GM18870 (cell line): Measurements from ENCODE around the gene MED26.

ENCODE experiments used
- ATAC-seq: cut with Tn5 transposase; IDR thresholded peaks from one replicate; pipeline ENCODE4 v1.9.1; 2021; ENCODE audit warnings: moderate library complexity; ENCODE audit not compliant: unreplicated experiment

MED26 gene

DNA sequence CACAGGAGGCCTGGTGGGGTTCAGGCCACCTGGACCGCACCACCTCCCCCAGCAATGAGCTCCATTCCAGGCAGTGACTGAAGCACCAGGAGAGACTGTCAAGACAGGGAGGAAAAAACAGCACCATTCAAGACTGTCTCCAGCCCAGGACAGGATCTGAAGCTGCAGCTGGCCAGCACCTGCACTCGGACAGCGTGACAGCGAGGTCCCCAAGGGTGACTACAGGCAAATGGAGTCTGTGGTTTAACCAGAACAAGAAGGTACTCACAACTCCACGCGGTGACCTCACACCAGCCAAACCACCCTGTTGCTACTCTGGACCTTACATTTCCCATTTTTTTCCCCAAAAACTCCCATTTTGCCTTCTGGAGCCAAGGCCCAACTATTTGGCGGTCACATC, 9.8 kb downstream of the MED26 start:
- no peak for ATAC-seq

DNA sequence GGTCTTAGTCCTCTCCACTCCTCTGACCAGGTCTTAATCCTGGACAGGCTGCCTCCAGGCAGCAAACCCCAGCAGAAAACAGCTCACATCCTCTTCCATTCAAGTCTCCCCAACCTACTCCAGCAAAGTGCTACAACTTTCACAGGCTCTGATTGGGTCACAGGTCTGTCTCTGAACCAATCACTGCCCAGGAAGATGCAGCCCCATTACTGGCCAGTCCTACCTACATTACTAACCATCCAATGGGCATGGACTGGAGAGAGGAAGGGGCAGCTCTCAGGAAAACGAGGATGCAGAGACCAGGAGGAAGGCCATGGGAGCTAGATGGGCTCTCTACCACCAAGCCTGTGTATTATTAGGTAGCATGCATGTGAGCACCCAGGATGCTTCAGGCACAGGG, 12.2 kb downstream of the MED26 start:
- ATAC-seq: no peak

DNA sequence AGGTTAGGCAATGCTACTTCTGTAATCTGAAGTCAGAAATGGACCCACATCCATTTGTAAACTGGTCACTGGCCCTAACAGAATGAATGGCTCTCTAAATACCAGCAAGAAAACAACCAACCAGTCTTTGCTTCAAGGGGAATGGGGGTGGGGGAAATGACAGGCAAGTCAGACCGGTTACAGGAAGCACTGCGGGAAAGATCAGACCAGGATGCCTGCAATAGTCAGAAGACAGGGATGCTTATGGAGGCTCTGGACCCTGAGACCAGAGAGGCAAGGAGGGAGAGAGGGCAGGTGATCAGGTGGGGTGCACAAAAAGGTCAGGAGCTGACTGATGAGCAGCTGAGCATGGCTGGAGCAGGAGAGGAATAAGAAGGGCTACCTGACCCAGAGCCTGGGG, 13.1 kb downstream of the MED26 start:
- no peak for ATAC-seq

DNA sequence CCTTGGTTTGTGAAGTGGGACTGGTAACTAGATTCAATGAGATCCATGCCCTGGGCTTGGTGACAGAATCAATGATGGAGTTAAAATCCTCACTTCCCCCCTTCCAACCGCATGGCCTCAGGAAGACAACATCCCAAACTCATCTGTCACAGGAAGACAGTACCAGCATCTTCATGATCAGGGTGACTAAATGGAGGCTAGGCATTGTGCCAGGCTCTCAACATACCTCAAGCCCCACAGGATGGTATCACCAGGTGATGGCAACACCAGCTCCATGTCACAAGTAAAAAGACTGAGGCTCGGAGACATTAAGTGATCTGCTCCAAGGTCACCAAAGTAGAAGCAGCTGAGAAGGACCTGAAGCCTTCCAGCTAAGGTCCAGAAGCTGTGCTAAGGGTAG, 14.2 kb downstream of the MED26 start:
- no peak for ATAC-seq

DNA sequence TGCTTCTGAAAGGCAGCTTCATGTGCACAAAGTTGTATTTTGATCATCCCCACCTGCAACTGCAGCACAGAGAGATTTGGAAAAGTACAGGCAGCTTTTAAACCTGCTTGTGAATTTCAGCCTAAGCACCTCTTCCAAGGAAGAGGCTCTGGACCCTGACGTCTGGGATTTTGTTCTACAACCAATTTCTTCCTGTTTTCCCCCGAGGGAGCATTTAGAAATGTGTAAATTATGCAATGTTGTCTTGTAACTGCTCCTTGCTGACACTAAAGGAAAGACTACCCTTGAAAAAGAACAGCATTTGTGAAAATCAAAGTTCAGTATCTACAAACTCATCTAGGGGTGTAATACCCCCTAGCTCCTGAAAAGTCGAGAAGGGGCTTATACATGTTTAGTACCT, 15.4 kb downstream of the MED26 start:
- no peak for ATAC-seq

DNA sequence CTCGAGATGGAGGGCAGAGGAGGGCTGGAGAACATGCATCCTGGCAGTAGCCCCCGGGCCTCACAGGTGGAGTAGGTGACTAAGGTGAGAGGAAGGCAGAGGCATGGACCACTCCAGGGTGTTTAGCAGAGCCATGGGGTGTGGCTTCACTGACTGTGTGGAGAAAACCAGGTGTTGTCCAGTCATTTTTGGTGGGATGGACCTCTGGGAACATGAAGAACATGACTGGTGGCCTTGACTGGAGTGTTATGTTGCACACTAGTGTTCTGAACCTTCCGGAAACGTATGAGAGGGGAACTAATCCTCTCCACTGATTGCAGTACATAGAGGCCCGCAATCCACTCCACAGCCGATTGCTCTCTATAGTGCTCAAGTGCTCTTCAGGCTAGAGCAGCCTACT, 16.9 kb downstream of the MED26 start:
- ATAC-seq: no peak

DNA sequence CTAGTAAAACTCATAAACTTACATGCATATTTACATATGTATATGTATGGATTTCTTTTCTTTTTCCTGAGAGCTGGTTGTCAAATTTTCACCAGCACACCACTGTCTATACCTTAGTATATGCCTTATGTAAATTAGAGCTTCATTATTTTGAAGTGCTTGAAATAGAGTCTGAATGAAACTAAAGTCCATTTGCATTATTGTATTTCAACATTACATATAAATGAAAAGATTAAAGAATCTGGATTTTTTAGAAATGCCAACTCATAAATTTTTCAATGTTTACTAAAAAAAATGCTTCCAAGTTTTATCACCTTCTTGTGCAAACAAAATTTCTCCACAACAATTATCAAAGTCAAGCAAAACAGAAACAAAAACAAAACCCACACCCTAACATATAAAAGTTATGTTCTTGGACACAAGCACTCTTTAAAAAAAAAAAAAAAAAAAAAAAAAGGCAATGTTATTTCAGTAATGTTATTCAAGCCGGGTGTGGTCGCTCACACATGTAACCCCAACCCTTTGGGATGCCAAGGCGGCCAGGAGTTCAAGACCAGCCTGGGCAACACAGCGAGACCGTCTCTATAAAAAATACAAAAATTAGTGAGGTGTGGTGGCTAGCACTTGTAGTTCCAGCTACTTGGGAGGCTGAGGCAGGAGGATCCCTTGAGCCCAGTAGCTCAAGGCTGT, 18.3 kb downstream of the MED26 start:
- ATAC-seq: no peak

DNA sequence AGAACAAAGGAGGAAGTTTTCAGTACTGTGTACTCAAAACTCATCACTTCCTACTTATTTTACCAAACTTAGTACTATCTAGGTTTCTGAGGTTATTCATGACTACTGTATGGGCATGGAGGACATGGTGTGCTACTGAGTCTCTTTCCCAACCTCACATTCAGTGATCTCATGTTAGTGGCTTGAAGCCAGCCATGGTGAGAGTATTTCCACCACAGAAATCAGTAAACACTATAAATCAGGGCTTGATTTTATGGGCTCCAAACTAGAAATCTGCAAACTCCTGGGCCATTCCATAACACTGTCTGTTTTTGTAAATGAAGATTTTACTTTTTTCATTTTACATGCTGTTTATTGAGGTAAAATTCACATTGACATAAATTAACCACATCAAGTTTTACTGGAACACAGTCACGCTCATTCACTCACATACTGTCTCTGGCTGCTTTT, 19.7 kb downstream of the MED26 start:
- no peak for ATAC-seq

DNA sequence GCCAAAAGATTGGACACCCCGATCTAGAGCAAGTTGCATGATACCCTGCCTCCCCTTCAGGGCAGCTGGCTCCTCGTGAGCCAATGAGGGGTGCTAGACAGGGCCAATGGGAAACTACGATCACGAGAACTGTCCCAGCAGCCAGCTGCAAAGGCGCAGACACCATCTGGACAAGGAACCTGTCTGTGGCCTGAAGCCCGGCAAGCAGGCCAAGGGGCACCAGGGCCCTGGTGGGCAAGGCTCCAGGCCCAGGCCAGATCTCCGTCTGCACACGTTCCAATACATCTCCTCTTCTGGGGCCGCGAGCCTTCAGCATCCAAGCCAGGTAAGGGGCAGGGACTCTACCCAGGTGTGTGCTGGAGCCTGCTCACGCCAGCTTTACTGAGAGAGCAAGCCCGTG, 20.2 kb downstream of the MED26 start:
- ATAC-seq: no peak

DNA sequence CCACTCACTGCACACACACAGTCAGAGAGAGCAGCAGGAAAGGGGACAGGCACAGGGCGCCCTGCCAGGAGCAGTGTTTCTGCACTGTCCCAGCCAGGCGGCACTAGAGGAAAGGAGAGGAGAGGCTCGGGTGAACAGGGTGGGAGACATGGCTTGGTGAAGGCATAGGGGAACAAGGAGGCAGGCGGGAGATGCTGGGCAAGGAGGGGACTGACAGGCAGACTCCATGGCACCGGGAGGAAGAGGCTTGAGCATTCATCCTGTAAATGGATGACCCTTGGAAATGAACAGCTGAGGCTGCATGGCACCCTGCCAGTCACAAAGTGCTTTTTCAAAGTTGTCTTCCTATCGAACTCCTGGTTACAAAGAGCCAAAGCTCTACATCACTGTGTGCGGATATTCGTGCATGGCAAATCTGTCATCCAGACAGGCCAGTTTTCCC, 22.4 kb downstream of the MED26 start:
- ATAC-seq: no peak

DNA sequence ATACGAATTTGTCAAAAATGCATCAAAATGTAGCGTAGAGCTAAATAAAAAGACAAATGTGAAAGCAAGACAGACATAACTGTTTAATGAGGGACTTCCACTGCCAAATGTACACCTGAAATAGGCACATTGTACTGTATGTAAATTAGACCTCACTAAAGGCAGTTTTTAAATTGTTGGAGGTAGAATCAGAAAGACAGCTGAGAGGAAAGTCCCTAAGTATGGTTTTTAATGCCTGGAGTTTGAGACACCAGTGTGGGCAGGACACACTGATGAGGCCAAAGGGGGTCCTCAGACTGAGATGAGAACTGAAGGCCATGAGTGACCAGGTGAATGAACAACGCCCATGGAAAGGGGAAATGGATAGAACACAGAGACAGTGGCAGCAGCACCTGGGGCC, 22.9 kb downstream of the MED26 start:
- ATAC-seq: no peak

DNA sequence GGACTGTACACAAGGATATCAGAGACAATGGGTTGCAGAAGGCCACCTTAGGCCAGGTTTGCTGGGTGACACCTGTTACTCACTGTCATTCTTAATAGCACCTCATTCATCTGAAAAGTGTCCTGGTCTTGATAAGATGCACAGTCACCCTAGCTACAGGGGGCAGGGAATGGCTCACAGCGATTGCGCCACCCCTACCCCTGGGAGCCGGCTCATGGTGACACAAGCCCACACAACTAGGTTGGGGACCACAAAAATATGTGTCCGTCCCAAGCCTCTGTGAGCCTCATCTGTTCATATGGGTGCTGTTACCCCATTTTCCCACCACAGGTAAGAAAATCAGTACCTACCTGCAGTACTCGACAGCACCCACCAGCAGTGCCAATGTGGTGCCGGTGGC, 23.4 kb downstream of the MED26 start:
- ATAC-seq: no peak

DNA sequence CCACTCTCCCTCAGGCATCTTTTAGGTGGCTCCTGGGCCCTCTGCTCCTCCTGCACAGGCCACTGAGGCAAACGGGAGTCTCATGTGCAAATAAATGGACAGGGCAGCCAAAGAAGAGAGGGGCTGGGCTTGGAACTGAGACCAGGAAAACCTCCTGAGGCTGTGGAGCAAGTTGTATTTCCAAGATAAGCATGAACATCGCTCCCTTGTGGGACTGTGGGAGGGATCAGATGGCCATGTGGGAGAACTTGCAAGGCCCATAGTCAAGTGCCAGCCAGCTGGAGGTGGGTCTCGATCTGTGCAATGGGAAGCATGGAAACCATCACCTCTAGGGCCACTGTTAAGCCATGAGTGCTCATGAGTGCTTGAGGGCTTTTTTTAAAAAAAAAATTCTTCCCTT, 24.9 kb downstream of the MED26 start:
- ATAC-seq: no peak

DNA sequence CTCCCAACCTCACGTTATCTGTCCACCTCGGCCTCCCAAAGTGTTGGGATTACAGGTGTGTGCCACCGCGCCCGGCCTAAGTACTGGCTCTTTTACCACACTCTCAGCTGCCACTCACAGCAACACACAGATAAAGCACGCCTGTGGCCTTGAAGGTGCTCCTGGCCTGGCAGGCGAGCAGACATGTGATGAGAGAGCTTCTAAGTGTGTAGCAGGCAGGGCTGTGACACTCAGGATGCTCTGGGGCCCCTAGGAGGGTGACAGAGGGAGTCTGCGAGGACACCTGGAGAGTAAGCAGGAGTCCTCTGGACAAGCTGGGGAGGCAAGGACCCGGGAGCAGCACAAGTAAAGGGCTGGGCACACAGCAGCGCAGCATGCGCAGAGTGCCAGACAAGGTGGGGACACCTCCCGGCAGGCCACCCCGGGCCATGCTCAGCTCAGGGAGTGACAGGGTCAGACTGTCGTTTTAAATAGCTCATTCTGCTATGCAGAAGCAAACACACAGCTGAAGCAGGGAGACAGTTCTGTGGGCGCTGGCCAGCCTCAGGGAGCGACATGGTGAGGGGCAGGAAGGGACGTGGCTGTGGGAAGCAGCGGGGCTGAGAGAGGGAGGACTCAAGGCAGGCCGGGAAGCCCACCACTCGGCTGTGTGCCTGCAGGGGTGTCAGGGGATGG, 26.5 kb downstream of the MED26 start:
- no peak for ATAC-seq

DNA sequence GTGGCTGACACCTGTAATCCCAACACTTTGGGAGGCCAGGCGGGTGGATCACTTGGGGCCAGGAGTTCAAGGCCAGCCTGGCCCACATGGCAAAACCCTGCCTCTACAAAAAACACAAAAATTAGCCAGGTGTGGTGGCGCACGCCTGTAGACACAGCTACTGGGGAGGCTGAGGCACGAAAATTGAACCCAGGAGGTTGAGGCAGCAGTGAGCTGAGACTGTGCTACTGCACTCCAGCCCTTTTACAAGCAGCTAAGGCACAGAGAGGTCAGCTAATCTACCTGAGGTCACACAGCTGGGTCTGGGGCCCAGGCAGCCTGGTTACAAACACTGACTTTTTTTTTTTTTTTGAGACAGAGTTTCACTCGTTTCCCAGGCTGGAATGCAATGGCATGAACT, 27.2 kb downstream of the MED26 start:
- ATAC-seq: no peak

DNA sequence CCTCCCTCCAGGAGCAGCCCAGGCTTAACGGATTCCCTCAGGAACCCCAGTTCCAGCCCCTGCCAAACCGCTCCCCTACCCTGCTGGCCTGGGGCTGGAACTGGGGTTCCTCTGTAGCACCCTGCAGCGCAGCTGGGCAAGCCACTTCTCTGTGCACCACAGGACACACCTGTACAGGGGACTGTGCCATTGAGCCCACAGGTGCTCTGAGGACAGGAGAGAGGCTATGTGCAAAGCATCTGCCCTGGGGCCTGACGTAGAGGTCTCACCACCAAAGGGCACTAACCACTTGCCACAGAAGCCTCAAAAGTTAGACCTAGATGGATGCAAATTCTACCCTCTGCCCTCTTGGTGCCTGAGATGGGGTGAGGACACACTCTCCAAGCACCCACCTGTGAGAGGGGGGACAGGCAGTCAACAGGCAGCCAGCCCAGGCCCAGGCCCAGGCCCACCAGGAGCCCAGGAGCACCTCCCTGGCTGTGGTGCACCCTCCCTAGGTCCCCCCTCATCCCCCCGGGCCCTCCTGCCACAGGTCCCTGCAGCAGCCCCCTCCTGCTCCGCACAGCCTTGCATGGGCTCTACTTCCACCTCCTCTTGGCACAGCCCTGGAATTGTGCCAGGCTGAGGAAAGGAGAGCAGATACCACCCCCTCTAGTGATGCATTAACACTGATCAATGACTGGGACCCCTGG, 28.2 kb downstream of the MED26 start:
- no peak for ATAC-seq

DNA sequence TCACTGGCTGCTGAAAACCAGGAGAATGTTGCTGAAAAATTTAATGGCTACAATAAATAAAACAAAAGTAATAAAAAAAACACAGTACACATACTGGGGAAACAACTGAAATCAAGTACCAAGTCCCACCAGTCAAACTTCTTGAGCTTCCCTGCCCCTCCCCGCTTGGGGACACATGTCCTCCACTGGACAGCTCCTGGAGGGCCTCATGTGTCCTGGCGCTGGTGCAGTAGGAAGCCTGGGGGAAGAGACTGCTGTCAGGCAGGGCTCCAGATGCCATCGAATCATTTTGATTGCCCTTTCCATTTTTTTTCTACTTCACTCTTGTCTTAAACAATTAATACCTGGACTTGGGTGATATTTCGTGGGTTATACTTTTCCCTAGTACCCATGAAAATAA, 29.2 kb downstream of the MED26 start:
- ATAC-seq: no peak

DNA sequence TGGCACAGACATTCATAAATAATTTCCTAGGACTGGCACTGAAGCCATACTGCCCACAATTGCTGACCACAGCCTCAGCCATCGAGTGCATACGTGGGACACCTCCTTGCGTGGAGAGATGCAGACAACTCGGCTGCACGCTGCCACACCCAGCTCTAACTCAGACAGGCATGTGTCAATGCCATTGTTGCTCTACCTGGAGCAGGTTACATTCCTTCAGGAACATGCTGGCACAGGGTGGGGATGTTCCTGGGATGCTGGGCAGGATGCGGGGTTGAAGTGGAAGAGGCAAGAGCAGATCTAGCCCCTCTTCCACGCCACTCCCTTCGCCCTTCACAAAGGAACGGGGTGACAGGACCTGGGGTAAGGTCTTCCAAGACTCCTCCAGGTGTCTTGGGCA, 31.6 kb downstream of the MED26 start:
- no peak for ATAC-seq

DNA sequence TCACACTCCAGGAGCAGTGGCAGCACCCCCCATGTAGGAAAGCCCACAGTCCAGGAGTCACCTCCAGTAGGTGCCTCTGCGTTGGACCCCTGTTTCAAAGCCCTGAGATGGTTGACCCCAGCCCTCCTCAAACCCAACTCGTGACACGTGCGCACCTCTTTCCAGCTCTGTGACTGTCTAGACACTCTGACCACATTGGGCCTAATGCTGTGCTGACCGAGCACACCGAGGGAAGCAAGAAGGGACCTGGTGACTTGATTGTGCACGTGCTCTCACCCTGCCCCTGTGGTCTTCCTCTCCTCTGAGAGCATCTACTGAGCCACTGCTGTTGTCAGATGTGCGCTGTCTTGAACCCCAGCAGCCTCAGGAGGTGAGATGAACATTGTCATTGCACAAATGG, 32.9 kb downstream of the MED26 start:
- no peak for ATAC-seq

DNA sequence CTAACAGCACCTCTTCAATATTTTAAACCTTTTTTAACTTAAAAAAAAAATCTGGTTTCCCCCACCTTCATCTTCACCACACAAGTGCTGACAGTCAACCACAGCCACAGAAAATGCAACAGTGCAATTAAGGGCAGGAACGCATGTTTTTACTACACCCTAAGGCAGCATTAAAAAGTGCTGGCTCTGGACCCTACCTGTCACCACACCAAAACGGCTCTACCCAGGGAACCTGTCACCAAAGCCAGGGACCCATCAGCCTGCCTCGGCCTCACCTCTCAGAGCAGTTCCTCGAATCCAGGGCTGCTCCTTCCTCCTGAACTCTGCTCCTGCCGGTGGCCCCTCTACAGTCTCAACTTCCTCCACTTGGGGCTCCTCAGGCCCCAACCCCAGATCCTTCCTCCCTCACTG, 33.3 kb downstream of the MED26 start:
- no peak for ATAC-seq

DNA sequence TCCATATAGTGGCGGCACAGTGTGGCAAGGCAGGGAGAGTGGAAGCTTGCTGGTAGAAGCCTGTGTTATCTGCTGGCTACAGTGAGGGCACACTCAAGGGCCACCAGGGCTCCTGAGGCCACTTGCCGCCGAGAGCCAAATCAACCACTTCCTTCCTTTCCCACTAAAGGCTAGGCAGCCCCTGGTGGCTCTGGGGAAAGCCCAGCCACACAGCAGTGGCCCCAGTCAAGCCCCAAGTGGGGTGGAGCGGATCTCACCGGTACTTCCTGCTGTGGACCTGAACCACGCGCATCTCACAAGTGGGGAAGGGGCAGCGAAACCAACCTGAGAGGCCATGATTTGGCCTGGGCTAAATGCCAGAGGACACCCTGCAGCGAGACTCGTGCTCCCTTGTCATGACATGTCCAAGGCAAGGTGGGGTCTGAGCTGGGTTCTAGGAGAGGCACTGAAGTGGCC, 33.8 kb downstream of the MED26 start:
- ATAC-seq: no peak

DNA sequence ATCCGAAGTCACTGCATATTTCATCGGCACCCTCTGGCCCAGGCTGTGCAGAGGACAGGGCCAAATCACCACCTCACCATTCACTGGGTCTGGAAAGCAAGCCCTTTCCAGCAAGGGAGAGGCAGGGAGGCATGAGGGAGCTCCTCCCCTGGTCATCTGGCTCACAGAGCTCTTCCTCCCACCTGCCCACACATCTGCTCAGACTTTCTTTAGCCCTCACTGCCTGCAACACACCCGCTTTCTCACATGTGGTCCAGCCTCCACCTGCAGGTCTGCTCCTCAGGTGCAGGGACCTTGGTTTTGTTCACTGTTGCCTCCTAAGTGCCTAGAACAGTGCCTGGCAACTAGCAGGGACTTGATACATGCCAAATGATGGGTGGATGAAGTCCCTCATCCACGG, 34.8 kb downstream of the MED26 start:
- no peak for ATAC-seq
